DMS53 treated with DMSO at 0.1 percent for 48 hours (cell line): ENCODE measurements around the gene NPBWR2.

ENCODE experiments used
- DNase-seq: peaks from one replicate; lab custom pipeline; 2025; ENCODE audit not compliant: unreplicated experiment; lab: John Stamatoyannopoulos, UW

Gene NPBWR2

DNA sequence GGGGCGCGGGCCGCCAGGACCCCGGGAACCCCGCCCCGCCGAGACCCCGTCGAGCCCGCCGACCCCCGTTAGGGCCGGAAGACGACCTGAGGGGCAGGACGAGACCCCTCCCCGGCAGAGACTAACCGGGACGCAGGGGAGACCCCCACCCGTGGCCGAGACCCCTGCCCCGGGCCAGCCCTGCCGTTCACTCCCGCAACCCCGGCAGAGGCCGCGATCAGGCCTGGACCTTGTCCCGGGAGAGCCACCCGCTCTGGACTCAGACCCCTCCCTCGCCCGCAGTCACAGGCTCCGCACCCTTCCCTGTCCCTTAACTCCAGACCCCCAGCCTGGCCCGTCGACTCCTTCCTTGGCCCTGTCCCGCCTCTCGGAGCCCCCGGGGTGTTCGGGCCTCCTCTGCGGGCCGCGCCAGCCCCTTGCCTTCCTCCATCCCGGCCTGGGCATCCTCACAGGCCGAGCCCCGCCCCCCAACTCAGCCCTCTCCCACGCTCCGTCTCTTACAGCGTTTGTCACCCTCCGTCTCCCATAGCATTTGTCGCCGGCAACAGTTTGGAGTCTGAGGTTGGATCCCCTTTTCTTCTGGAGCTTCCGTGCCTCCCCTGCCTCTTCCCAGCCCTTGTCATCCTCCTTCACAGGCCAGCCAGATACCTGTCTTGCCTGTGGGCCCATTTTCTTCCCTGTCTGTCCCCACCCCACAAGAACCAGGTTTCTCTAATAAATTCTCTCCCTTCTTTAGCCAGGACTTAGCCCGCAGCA lies 43.8 kb downstream of the NPBWR2 start:
- no peak for DNase-seq

DNA sequence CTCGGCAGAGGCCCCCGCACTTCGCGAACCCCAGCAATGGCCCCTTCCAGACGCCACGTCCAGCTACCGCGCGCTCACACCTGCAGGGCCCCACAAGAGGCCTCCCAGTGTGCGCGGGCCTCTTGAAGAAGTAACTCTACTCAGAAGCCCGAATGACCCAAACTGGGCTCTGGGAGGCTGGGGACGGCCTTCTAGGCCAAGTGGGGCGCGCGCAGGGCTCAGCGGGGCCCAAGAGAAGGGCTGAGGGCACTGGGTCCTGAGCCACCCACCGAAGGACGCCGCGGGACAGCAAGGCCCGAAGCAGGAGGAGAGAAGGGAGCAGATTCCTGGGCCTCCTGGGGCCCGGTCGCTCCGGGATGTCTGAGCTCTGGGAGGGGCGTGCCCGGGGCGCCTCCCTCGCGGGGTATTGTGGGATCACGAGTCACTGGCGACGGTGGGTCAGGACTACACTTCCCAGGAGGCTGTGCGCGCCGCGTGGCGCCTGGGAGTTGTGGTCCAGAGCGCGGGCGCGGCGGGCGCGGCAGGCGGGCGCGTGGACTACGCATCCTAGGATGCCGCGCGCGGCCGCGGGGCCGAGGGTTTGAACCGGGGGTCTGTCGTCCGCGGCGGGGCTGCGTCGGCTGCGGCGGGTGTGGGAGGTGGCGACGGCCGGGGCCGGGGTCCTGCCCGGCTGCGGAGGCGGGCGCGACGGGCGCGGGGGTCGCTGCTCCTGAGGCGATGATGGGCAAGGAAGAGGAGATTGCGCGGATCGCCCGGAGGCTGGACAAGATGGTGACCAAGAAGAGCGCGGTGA lies 44.6 kb downstream of the NPBWR2 start, which contains the start of gene TCEA2:
TSS of gene TCEA2 (plus strand) at position 603 of the 793 bp plus-strand sequence. CDS start at position 718, 115 bp downstream.
- peak; percentile 82 for DNase-seq

DNA sequence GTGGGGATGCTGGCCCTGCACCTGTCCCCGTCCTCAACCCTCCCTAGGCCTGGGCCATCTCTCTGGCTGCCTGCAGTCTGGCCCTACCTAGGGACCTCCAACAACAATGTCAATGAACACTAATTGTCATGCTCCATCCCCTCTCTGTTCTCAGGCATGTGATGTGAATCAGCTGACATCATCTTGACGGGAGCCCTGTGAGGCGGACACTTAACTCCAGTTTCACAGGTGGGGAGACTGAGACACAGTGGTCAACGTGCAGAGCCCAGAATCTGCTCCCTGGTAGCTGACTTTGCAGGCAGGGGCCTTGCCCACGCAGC lies 45.1 kb downstream of the NPBWR2 start:
- no peak for DNase-seq

GRCh38 chr20:64058536-64058935 lies 48.8 kb downstream of the NPBWR2 start:
- no peak for DNase-seq

DNA sequence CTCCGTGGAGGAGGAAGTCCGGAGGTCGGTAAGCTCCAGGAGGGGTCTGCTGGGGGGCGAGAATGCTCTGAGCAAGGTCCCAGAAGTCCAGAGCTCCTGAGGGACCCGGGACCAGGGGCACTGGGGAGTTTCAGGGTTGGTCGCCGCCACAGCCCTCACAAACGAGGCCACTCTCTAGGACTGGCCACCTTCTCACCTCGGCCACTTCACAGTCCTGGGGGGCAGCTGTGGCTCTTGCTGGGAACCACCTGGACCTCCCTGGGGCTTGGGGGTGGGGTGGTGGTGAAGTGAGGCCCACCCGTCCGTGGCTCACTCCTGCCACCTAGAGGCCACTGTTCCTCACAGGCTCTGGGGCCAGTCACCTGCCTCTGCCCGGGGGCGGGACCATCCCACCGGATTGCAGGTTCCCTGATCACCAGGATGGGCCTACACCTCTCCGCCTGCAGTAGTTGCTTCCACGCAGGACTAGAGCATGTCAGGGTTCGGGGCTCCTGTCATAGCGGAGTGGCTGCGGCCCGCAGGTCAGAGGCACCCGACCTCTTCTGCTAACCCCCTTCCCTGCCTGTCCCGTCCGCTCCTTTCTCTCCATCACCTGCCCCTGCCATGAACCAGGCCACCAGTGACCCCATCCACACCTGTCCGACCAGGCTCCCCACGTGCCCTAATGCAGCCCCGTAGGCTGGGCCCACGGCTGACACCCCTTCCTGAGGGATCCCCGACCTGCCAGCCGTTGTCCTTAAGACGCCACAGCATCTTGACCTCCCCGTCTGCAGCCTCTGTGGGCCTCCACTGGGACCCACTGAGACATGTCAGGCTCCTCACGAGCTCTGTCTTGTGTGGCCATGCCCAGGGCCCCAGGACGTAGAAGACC lies 49.5 kb downstream of the NPBWR2 start:
- peak; percentile 58 for DNase-seq

GRCh38 chr20:64056889-64057627 lies 50.3 kb downstream of the NPBWR2 start:
- DNase-seq: no peak

- DNase-seq: no peak
Measured at GRCh38 chr20:64056639-64056888, 50.8 kb downstream of the NPBWR2 start.

GRCh38 chr20:64055893-64056638 lies 51.3 kb downstream of the NPBWR2 start:
- no peak for DNase-seq

- no peak for DNase-seq
Measured at GRCh38 chr20:64055396-64055892, 51.9 kb downstream of the NPBWR2 start.

DNA sequence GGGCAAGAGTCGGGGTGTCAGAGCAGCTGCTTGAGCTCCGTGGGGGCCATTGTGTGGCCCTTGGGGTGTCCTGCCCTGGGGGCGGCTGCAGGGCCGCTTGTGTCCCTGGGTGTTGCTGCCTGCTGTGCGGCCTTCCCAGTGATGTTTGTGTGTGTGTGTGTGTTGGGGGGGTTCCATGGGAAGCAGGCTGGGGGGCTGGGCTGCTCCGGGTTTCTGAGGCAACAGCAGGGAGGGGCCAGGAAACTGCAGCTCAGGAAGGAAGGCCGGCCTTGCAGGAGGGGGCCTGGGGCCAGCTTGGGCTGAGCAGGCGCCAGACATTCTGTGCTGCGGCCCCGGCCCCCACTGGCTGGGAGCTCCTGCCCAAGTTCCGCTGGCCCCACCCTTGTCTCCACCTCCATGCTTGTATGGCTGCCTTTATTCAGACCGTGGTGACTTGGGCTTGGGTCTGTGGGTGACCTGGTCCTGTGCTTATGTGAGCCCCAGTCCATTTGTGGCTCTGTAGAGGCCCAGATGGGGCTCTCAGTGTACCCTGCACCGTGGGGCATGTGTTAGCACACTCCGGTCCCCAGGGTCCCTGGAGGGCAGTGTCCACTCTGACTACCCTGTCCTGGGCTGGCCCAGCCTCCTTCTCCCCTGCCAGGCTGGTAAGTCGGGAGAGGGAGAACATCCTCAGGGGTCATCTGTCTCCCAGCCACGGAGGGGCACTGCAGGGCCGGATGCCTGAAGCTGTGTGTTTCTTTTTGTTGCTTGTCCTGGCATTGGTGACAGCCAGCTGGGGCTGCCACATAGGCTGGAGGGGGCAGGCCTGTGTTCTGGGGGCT lies 53.3 kb downstream of the NPBWR2 start:
- DNase-seq: no peak
